K562 (cell line): ENCODE results near the gene RNF20. TPM values are rescaled to one million over a fixed set of nuclear protein-coding genes. Genes with fewer than 3 reads are reported as not detected.
A peak's percentile ranks its signal among the peaks of the same experiment; 100 is the strongest.

Experiments
- ATAC-seq: fragments of 200-7000 bp; cut with Tn5 transposase; 3 replicates; pipeline ENCODE4 v1.9.1; 2020; ENCODE audit warnings: moderate library complexity
- BruUV-seq: library from RNA; stranded (reverse); fragments of 400-500 nt; replicated peaks from 2 replicates; lab custom pipeline; 2021; lab: Mats Ljungman, UMichigan
- CTCF ChIA-PET: fragments of 300-600 bp; formaldehyde crosslinking; extraction: SDS; loops from one replicate; lab custom pipeline; 2021; ENCODE audit warnings: low intra/inter-chr PET ratio; lab: Yijun Ruan, JAX
- POLR2A ChIA-PET: fragments of 300-600, 350-650 bp; sonication (Branson Sonifier 250); formaldehyde crosslinking; extraction: SDS; loops from one replicate; lab custom pipeline; 2021; ENCODE audit warnings: antibody characterized with exemption, inconsistent platforms; lab: Yijun Ruan, JAX
- DNase-seq, 4 experiments: peaks; one replicate each; pipeline versions ENCODE4 v3.0.0 to v3.0.0-alpha.2; 2011 to 2018; ENCODE audit warnings: low spot score in 3 of 4, mixed read lengths in 3 of 4; ENCODE audit errors: extremely low read depth in 1 of 4
- FAIRE-seq: peaks from 2 replicates; lab custom pipeline; 2011; peaks lifted over from hg19 to GRCh38; lab: Jason Lieb, UNC
- H2AFZ ChIP-seq: 2 replicates; pipeline ENCODE4 v1.6.0; 2011; ENCODE audit warnings: low read depth, low read length, control low read depth, inconsistent platforms
- H3K27ac ChIP-seq: fragments of 200-600 bp; 3 replicates; pipeline ENCODE4 v1.8.0; 2011; ENCODE audit warnings: low read depth, mild to moderate bottlenecking, control low read depth, inconsistent platforms, low read length, moderate library complexity, mixed read lengths; ENCODE audit errors: extremely low read depth
- H3K27me3 ChIP-seq, 2 experiments: fragments of 300-600 bp in 1 of 2; 2 replicates in 1 of 2; 3 replicates in 1 of 2; pipeline versions ENCODE4 v1.6.0 to v1.8.0; 2011; ENCODE audit warnings: inconsistent platforms in 2 of 2, low read length in 2 of 2, mild to moderate bottlenecking in 1 of 2, mixed read lengths in 1 of 2, moderate library complexity in 1 of 2; ENCODE audit not compliant: control insufficient read depth in 2 of 2, insufficient read depth in 2 of 2
- H3K36me3 ChIP-seq: fragments of 300-600 bp; 3 replicates; pipeline ENCODE4 v1.8.0; 2011; ENCODE audit warnings: mild to moderate bottlenecking, low read length, inconsistent platforms; ENCODE audit not compliant: control insufficient read depth, insufficient read depth
- H3K4me1 ChIP-seq, 2 experiments: fragments of 200-600 bp in 1 of 2; replicated peaks in 1 of 2; 2 replicates in 1 of 2; 3 replicates in 1 of 2; pipeline versions ENCODE4 v1.5.1 to v1.8.0; 2011; ENCODE audit warnings: inconsistent platforms in 2 of 2, low read length in 2 of 2, mild to moderate bottlenecking in 1 of 2, mixed read lengths in 1 of 2, moderate library complexity in 1 of 2; ENCODE audit not compliant: control insufficient read depth in 2 of 2, insufficient read depth in 2 of 2
- H3K4me2 ChIP-seq: 2 replicates; pipeline ENCODE4 v1.6.1; 2011; ENCODE audit warnings: low read length, control low read depth, inconsistent platforms, mixed read lengths; ENCODE audit not compliant: insufficient read depth
- H3K4me3 ChIP-seq: fragments of 200-600 bp; sonication (generic), shearing (Covaris generic); 2 replicates; pipeline ENCODE4 v1.5.1; 2016; ENCODE audit warnings: control low read depth, inconsistent platforms
- H3K79me2 ChIP-seq: fragments of 200-600 bp; 3 replicates; pipeline ENCODE4 v1.8.0; 2011; ENCODE audit warnings: low read length, inconsistent platforms; ENCODE audit not compliant: control insufficient read depth, insufficient read depth
- H3K9ac ChIP-seq, 2 experiments: 2 replicates each; pipeline versions ENCODE4 v1.6.0 to v1.6.1; 2011; ENCODE audit warnings: low read depth in 2 of 2, low read length in 2 of 2, control low read depth in 1 of 2, inconsistent platforms in 1 of 2, mild to moderate bottlenecking in 1 of 2, mixed read lengths in 1 of 2; ENCODE audit not compliant: insufficient read depth in 1 of 2
- H3K9me1 ChIP-seq: one replicate; pipeline ENCODE4 v1.6.0; 2011; ENCODE audit warnings: inconsistent platforms, mild to moderate bottlenecking, low read length, moderate library complexity; ENCODE audit not compliant: control insufficient read depth, insufficient read depth
- H3K9me3 ChIP-seq: replicated peaks from 2 replicates; pipeline ENCODE4 v1.5.1; 2011; ENCODE audit warnings: low read depth, low read length, inconsistent platforms; ENCODE audit not compliant: control insufficient read depth, insufficient read depth
- H4K20me1 ChIP-seq: replicated peaks from 2 replicates; pipeline ENCODE4 v1.6.1; 2011; ENCODE audit warnings: low read length, inconsistent platforms, mixed read lengths; ENCODE audit not compliant: control insufficient read depth, insufficient read depth
- CTCF ChIP-seq, 3 experiments: IDR thresholded peaks in 2 of 3; conservative IDR thresholded peaks in 1 of 3; 2 replicates each; pipeline ENCODE4 v1.5.1; 2011 to 2012; ENCODE audit warnings: low read length in 3 of 3, mild to moderate bottlenecking in 3 of 3, control low read depth in 2 of 3, improper control_type of control experiment in 1 of 3, inconsistent platforms in 1 of 3, low read depth in 1 of 3, mixed read lengths in 1 of 3, moderate library complexity in 1 of 3; ENCODE audit not compliant: insufficient read depth in 2 of 3
- DEAF1 ChIP-seq: fragments of 450-650 bp; formaldehyde crosslinking; IDR thresholded peaks from 2 replicates; pipeline ENCODE4 v1.4.0; 2020; ENCODE audit warnings: mild to moderate bottlenecking, moderate library complexity
- MBD2 ChIP-seq: sonication (generic); IDR thresholded peaks from 2 replicates; pipeline ENCODE4 v1.6.1; 2016; ENCODE audit warnings: low read depth, borderline replicate concordance
- RAD21 ChIP-seq, 2 experiments: fragments of 250-450 bp in 1 of 2; fragments of 450-650 bp in 1 of 2; sonication (Bioruptor Pico) in 1 of 2; formaldehyde crosslinking in 1 of 2; IDR thresholded peaks in 1 of 2; conservative IDR thresholded peaks in 1 of 2; 2 replicates each; pipeline versions ENCODE4 v1.4.0 to v1.8.0; 2020 to 2022; ENCODE audit warnings: mild to moderate bottlenecking in 2 of 2, moderate library complexity in 1 of 2
- REST ChIP-seq, 2 experiments: fragments of 450-650 bp; formaldehyde crosslinking in 1 of 2; IDR thresholded peaks; 2 replicates each; pipeline versions ENCODE4 v1.4.0 to v1.6.1; 2014 to 2020; ENCODE audit warnings: mild to moderate bottlenecking in 2 of 2, borderline replicate concordance in 1 of 2, low read depth in 1 of 2
- ZNF143 ChIP-seq: sonication (generic); formaldehyde crosslinking; IDR thresholded peaks from 2 replicates; pipeline ENCODE4 v1.9.0; 2022; ENCODE audit warnings: mild to moderate bottlenecking, missing genetic modification reagents
- ZNF699 ChIP-seq: fragments of 250-450 bp; sonication (Bioruptor Pico); IDR thresholded peaks from 2 replicates; pipeline ENCODE4 v1.8.0; 2021; ENCODE audit warnings: mild to moderate bottlenecking, moderate library complexity; ENCODE audit not compliant: insufficient replicate concordance
- WGBS: fragments of 100-300 bp; shearing (Covaris generic); methylation state at CpG from one replicate; pipeline ENCODE4 v1.1.6; 2016; ENCODE audit warnings: low coverage, mixed read lengths; ENCODE audit not compliant: insufficient coverage; ENCODE audit errors: missing lambda C conversion rate; 5-methylcytosine and 5-hydroxymethylcytosine counted together
- in situ Hi-C: fragments of 300-500 bp; cut with MboI; formaldehyde crosslinking; loops from 4 replicates; pipeline ENCODE4 v1.15.0; 2018; ENCODE audit warnings: inconsistent platforms, mixed read lengths
- intact Hi-C: fragments of 100-400 bp; cut with micrococcal nuclease; formaldehyde crosslinking; loops from 2 replicates; pipeline ENCODE4 v1.14.2; 2022
- polyA plus RNA-seq, 8 experiments: library from polyadenylated mRNA; depleted of rRNA in 4 of 8; stranded (reverse) in 5 of 8; unstranded in 3 of 8; fragments of >200 nt; fragmentation: Nextera tagmentation in 2 of 8; fragmentation: Illumina TruSeq in 1 of 8; extraction: Ambion mirVana in 2 of 8; extraction: Trizol in 1 of 8; gene quantifications; 2 replicates each; pipeline versions ENCODE4 v1.2.1 to v1.2.3, GENCODE V29; 2011 to 2014; ENCODE audit warnings: inconsistent platforms in 1 of 8, missing spikeins in 1 of 8
- total RNA-seq, 7 experiments: library from RNA; depleted of rRNA in 6 of 7; stranded (reverse); fragments of >200 nt in 6 of 7; fragmentation: Illumina TruSeq in 2 of 7; extraction: Trizol in 2 of 7; gene quantifications; 2 replicates each; pipeline versions ENCODE4 v1.2.1 to v1.2.3, GENCODE V29; 2011 to 2021; ENCODE audit warnings: low replicate concordance in 1 of 7

Gene RNF20
- total and polyA plus RNA-seq, 9 of the 15 experiments (the other 6 are each of a cell fraction or from before 2014, with no cell fraction given): 5.5 to 25.0 (median 22.1) TPM

- ChIA-PET CTCF (no interaction called here), POLR2A (no interaction called here)
- intact Hi-C loops (loop anchor here (5.0 kb wide), 1 partner anchor 125 kb away; no protein-coding TSS in a partner anchor), in situ Hi-C loops (no loop called here)
- 0% methylated on average over 10 of the region's 11 CpGs for WGBS
- no peaks in the 10 kb centered on the region for H3K9me3 ChIP-seq
- ATAC-seq (peak; percentile 88), FAIRE-seq (peak; percentile 87), DNase-seq (peak; percentile 24 to 60 (median 36))
- BruUV-seq: no TSS peak
- H3K9ac ChIP-seq: no peak overlapping the region
- no peak overlapping the region for H3K4me3 ChIP-seq
- H3K27ac ChIP-seq: no peak overlapping the region
- no peaks in the 10 kb centered on the region for H3K79me2 ChIP-seq
- H4K20me1 ChIP-seq: peaks cover 3% of the 10 kb centered on the region; the same call in 1 of the 2 replicates
- no peaks in the 10 kb centered on the region for H3K27me3 ChIP-seq
- no peaks in the 10 kb centered on the region for H3K36me3 ChIP-seq
- H3K9me1 ChIP-seq: no peaks in the 10 kb centered on the region
- no peak overlapping the region for H2AFZ ChIP-seq
- H3K4me2 ChIP-seq: no peak overlapping the region
- no peaks in the 10 kb centered on the region for H3K4me1 ChIP-seq
- TF ChIP-seq CTCF (IDR thresholded peaks at IDR 0.05 in 2 of 3, conservative IDR thresholded peaks at IDR 0.05 in 1 of 3; ENCODE audit: insufficient read depth in 2 of 3, low read depth in 1 of 3, low read length in 3 of 3) (peak; percentile 46 to 76 (median 64); a peak in 5 of 6 replicates), REST (IDR thresholded peaks at IDR 0.05; ENCODE audit: borderline replicate concordance) (peak; percentile 60; the same call in 1 of the 2 replicates), REST (CRISPR knock-in tag; IDR thresholded peaks at IDR 0.05; ENCODE audit: low read depth) (no peak), MBD2 (no peak), ZNF699 (CRISPR knock-in tag) (no peak), ZNF143 (CRISPR knock-in tag) (no peak), RAD21 (CRISPR knock-in tag; conservative IDR thresholded peaks at IDR 0.05 in 1 of 2, IDR thresholded peaks at IDR 0.05 in 1 of 2) (peak; percentile 61 to 78), DEAF1 (CRISPR knock-in tag) (peak; percentile 19; the same call in 1 of the 2 replicates)
Observed at GRCh38 chr9:101601904-101602765, 68.5 kb downstream of the RNF20 start.
